PC-3 (cell line): Measurements from ENCODE around the gene PBRM1.

Experiments
- CTCF ChIP-seq: fragments of 300-600 bp; sonication (generic); conservative IDR thresholded peaks from 2 replicates; pipeline ENCODE4 v1.5.1; 2017; ENCODE audit warnings: antibody characterized with exemption, low read depth, mild to moderate bottlenecking, low read length
- EZH2 ChIP-seq: fragments of 300-600 bp; sonication (generic); IDR thresholded peaks from one replicate; pipeline ENCODE4 v1.6.1; 2017; ENCODE audit warnings: antibody characterized with exemption, mild to moderate bottlenecking, low read length; ENCODE audit not compliant: unreplicated experiment
- EZH2phosphoT487 ChIP-seq: fragments of 300-600 bp; sonication (generic); IDR thresholded peaks from 2 replicates; pipeline ENCODE4 v1.6.1; 2018; ENCODE audit warnings: mild to moderate bottlenecking, antibody characterized with exemption, low read length, borderline replicate concordance

GRCh38 chr3:52531860-52532516, 153.7 kb downstream of the PBRM1 start:
- TF ChIP-seq EZH2 (no peak), CTCF (no peak), EZH2phosphoT487 (no peak)
